Endothelial cell (in vitro differentiated cells): Measurements from ENCODE around the gene NEURL1B. TPM values are rescaled to one million over a fixed set of nuclear protein-coding genes. Genes with fewer than 3 reads are reported as not detected.

Source experiments
- DNase-seq: peaks from one replicate; pipeline ENCODE4 v3.0.0; 2021; ENCODE audit warnings: low spot score
- H3K27ac Mint-ChIP-seq: one replicate; pipeline ENCODE4 v1.8.0; 2021; ENCODE audit warnings: mixed read lengths, inconsistent platforms; ENCODE audit not compliant: unreplicated experiment
- H3K27me3 Mint-ChIP-seq: one replicate; pipeline ENCODE4 v1.8.0; 2021; ENCODE audit warnings: mild to moderate bottlenecking, moderate library complexity, mixed read lengths, inconsistent platforms; ENCODE audit not compliant: unreplicated experiment
- H3K36me3 Mint-ChIP-seq: one replicate; pipeline ENCODE4 v1.8.0; 2021; ENCODE audit warnings: mild to moderate bottlenecking, low read depth, mixed read lengths, inconsistent platforms; ENCODE audit not compliant: unreplicated experiment
- H3K4me1 Mint-ChIP-seq: one replicate; pipeline ENCODE4 v1.8.0; 2021; ENCODE audit warnings: mild to moderate bottlenecking, mixed read lengths, inconsistent platforms; ENCODE audit not compliant: unreplicated experiment
- H3K4me3 Mint-ChIP-seq: one replicate; pipeline ENCODE4 v1.8.0; 2021; ENCODE audit warnings: mild to moderate bottlenecking, mixed read lengths, inconsistent platforms; ENCODE audit not compliant: unreplicated experiment
- H3K9me3 Mint-ChIP-seq: one replicate; pipeline ENCODE4 v1.8.0; 2021; ENCODE audit warnings: mixed read lengths, inconsistent platforms; ENCODE audit not compliant: unreplicated experiment
- total RNA-seq: library from RNA; stranded (reverse); fragmentation: NEBNext Ultra II Directional; extraction: Animal tissue kit (Norgen Biotek cat#: 25700); gene quantifications from one replicate; pipeline ENCODE4 v1.2.1, GENCODE V29; 2021; ENCODE audit not compliant: unreplicated experiment
- TF ChIP-seq, protein P1 (sequence below): fragments of 200-600 bp; sonication (generic); IDR thresholded peaks from one replicate; pipeline ENCODE4 v1.5.0; 2021; ENCODE audit warnings: antibody characterized with exemption; ENCODE audit not compliant: unreplicated experiment

Gene NEURL1B
- total RNA-seq, 1 donor from 2014 or later = 0.13 TPM

DNA sequence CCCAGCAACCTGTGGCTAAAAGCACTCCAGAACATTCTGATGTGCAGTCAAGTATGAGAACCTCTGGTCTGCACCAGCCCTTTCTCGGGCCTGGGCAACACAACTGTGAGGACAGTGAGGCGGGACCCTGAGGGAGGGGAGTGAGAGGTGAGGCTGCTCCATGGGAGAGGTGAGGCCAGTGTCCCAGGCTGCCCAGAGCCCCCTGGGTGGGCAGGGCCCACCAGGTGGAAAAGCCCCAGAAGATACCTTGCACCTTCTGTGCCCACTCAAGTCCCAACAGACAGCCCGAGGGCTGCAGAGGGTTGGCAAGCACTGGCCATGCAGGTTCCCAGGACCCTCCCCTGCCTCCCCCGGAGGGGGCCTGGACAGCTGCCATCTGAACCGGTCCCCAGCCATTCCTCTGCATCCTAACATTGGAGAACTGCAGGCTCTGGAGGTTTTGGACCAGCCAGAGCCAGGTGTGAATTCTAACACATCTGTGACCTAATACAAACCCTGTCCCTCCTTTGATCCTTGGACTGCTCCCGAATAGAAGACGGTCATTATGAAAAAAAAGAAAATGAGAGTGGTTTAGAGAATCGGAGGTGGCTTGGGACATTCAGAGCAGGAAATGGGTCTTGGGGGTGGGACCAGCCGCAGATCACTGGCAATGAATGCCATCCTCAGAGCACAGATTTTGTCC lies 72.9 kb downstream of the NEURL1B start:
- Mint-ChIP-seq H3K4me3 (no peak overlapping the region), H3K27me3 (no peaks in the 10 kb centered on the region), H3K9me3 (no peaks in the 10 kb centered on the region), H3K27ac (no peak overlapping the region), H3K36me3 (no peaks in the 10 kb centered on the region), H3K4me1 (peaks cover 7% of the 10 kb centered on the region)
- DNase-seq = no peak
- TF ChIP-seq, protein P1, sequence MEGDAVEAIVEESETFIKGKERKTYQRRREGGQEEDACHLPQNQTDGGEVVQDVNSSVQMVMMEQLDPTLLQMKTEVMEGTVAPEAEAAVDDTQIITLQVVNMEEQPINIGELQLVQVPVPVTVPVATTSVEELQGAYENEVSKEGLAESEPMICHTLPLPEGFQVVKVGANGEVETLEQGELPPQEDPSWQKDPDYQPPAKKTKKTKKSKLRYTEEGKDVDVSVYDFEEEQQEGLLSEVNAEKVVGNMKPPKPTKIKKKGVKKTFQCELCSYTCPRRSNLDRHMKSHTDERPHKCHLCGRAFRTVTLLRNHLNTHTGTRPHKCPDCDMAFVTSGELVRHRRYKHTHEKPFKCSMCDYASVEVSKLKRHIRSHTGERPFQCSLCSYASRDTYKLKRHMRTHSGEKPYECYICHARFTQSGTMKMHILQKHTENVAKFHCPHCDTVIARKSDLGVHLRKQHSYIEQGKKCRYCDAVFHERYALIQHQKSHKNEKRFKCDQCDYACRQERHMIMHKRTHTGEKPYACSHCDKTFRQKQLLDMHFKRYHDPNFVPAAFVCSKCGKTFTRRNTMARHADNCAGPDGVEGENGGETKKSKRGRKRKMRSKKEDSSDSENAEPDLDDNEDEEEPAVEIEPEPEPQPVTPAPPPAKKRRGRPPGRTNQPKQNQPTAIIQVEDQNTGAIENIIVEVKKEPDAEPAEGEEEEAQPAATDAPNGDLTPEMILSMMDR = no peak

DNA sequence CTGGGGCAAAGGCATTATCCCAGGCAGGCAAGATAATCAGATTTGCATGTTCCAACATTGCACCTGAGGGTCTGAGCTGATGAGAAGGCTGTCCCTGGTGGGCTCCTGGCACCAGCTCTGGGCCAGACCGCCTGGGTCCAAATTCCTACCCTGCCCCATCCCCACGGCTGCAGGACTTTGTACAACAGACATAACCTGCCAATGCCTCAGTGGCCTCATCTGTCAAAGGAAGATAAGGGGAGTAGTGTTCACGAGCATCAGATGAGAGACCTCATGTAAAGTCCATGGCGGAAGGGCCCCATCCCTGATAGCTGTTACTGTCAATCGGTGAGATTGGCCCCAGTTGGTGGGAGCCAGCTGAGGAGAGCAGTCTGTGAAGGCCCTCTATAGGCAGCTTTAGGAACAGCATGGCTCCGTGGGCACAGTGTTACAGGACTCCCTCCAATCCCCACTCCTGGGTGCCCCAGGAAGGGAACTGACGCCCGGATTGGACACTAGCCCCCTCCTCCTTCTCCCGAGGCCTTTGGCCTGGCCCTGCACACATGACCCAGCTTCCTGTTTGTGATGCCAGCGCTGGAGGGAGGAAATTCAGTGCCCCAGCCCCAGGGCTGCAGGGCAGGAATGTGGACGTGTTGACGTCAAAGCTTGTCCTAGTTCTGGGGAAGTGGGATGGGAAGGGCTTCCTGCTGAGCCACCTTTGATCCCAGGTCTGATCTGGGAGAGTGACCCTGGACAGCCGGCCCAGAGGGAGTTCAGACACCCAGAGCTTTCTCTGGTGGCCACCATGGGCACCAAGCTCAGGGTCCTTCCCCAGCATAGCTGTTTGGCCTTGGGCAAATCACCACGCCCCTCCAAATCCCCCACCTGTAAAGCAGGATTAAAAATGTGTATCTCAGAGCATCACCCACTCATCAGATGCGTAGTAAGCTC lies 73.7 kb downstream of the NEURL1B start:
- H3K36me3 Mint-ChIP-seq = no peaks in the 10 kb centered on the region
- peak; percentile 78 for DNase-seq
- no peaks in the 10 kb centered on the region for H3K9me3 Mint-ChIP-seq
- TF ChIP-seq, protein P1 = peak; percentile 84
- H3K4me1 Mint-ChIP-seq = peaks cover 7% of the 10 kb centered on the region
- H3K27ac Mint-ChIP-seq = no peak overlapping the region
- H3K4me3 Mint-ChIP-seq = no peak overlapping the region
- H3K27me3 Mint-ChIP-seq = no peaks in the 10 kb centered on the region

GRCh38 chr5:172715421-172715780 lies 74.3 kb downstream of the NEURL1B start:
- DNase-seq = no peak
- H3K4me1 Mint-ChIP-seq = peaks cover 7% of the 10 kb centered on the region
- no peaks in the 10 kb centered on the region for H3K27me3 Mint-ChIP-seq
- peak overlapping the region; percentile 36 for H3K27ac Mint-ChIP-seq
- no peaks in the 10 kb centered on the region for H3K9me3 Mint-ChIP-seq
- H3K4me3 Mint-ChIP-seq = no peak overlapping the region
- TF ChIP-seq, protein P1 = no peak
- no peaks in the 10 kb centered on the region for H3K36me3 Mint-ChIP-seq

GRCh38 chr5:172715931-172716682 lies 75.0 kb downstream of the NEURL1B start:
- Mint-ChIP-seq H3K27me3 (no peaks in the 10 kb centered on the region), H3K36me3 (no peaks in the 10 kb centered on the region), H3K4me1 (peaks cover 7% of the 10 kb centered on the region), H3K4me3 (no peak overlapping the region), H3K9me3 (no peaks in the 10 kb centered on the region), H3K27ac (peak overlapping the region; percentile 36)
- DNase-seq = no peak
- TF ChIP-seq, protein P1 = no peak
